ENCODE data around the gene PARD3B.

DNA sequence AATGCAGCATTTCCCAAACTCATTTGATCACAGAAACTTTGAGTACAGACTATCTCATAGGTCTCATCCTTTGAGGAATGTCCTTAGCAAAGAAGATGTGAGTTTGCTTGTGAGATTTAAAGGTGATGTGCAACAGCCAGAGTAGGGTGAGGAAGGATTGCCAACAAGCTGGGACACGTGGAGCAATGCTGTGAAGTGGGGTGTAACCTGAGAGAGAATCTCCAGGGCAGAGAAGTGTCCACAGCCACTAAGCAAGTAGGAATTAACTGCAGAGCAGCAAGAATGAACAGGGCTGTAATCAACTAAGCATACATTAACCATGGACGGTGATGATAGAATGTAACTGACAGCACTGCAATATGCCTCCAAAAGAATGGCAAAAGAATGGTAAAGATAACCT lies 667.1 kb downstream of the PARD3B start:
- TF ChIP-seq CTCF (IDR thresholded peaks at IDR 0.05) (no peak), POLR2A (IDR thresholded peaks at IDR 0.05) (no peak)

All from lower leg skin (tissue), 3 donors.